ENCODE measurements around the gene MRGPRG. TPM values are rescaled to one million over a fixed set of nuclear protein-coding genes. Genes with fewer than 3 reads are reported as not detected.

The MRGPRG gene
- total RNA-seq, 1 experiment from 2014 or later, result not detected

DNA sequence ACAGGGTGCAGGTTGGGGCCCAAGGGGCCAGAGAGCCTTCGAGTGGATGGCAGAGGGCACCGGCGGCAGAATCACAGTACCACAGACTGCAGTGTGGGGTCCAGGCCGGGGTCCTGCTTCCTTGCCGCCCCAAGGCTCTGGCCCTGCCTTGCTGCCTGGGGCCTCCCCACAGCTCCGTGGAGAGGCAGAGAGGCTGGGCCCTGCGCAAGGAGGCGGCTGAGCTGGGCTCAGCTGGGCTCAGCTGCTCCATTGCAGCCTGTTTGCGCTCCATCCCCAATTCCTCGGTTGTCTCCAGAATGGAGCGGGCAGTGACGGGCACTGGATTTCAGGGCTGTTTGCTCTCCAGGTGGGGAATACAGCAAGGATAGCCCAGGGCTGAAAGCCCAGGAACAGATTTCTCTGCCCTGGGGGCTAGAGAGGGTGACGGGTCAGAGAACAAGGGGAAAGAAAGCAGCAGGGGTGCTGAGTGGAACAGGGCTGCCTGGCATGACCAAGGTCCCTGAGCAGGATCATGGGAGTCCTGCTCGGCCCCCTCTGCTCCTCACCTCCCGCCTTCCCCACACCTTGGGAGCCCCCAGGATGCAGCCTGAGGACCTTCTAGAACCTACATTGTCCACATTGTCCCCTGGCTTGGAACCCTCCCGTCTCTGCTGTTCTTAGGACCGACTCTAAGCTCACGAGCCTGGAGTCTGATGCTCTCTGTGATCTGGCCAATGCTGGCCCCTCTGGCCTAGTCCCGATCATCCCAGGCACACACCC, 18.9 kb downstream of the MRGPRG start:
- Histone ChIP-seq H3K4me2 (ENCODE audit: low read length) (no peak overlapping the region), H3K9me2 (ENCODE audit: insufficient read depth) (no peaks in the 10 kb centered on the region), H2AFZ (ENCODE audit: low read depth, low read length, poor library complexity, severe bottlenecking) (no peak overlapping the region), H3K36me3 (ENCODE audit: control insufficient read depth in 1 of 2, insufficient read depth in 2 of 2, low read length in 2 of 2) (no peaks in the 10 kb centered on the region), H3K27ac (ENCODE audit: low read depth, low read length) (no peak overlapping the region), H3K9me3 (ENCODE audit: control insufficient read depth in 1 of 2, insufficient read depth in 1 of 2, low read depth in 1 of 2, low read length in 2 of 2) (no peaks in the 10 kb centered on the region), H3K4me3 (replicated peaks in 1 of 2; ENCODE audit: low read depth in 1 of 2, low read length in 2 of 2) (no peak overlapping the region), H3K27me3 (ENCODE audit: insufficient read depth, low read length) (peaks cover 22% of the 10 kb centered on the region; the same call in 1 of the 2 replicates), H3K4me1 (ENCODE audit: control insufficient read depth in 1 of 2, insufficient read depth in 2 of 2, low read length in 2 of 2) (no peaks in the 10 kb centered on the region), H3K79me2 (ENCODE audit: insufficient read depth, low read length) (no peaks in the 10 kb centered on the region), H3K9ac (ENCODE audit: low read length) (no peak overlapping the region), H4K20me1 (ENCODE audit: insufficient read depth) (no peaks in the 10 kb centered on the region)
- TF ChIP-seq CTCF (IDR thresholded peaks at IDR 0.05 in 2 of 3, conservative IDR thresholded peaks at IDR 0.05 in 1 of 3; ENCODE audit: borderline replicate concordance in 1 of 3, insufficient read depth in 1 of 3, low read depth in 2 of 3, low read length in 2 of 3) (no peak), ZFX (IDR thresholded peaks at IDR 0.05) (no peak)
- no TSS peak for BruUV-seq (replicated peaks)
- ATAC-seq (no peak), DNase-seq (ENCODE audit: low read depth, low spot score) (no peak)
- CTCF ChIA-PET, result no interaction called here
- intact Hi-C loops (cut with micrococcal nuclease), result no loop called here
- POLR2A ChIA-PET, result no interaction called here
- RAD21 ChIA-PET (ENCODE audit: low non-redundant PET in 1 of 2, low total read pairs in 2 of 2, uncharacterized antibody in 2 of 2, unreplicated experiment in 2 of 2), result no interaction called here

DNA sequence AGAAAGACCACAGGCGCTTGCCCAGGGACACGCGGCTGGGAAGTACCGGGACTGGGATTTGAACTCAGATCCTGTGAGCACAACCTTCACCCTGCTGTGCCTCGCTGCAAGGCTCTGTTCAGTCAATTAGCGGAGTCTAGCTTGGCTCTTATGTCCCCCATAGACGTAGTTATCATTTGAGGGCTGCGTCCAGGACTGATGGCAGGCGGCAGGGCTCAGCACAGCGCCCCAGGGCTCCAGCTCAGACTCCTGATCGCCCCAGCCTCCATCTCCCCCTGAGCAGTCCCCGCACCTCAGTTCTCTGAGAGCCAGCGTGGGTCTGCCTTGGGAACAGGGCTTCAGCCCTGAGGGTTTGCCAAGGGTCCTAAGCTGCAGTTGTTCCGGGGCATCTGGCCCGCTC, 19.8 kb downstream of the MRGPRG start:
- CTCF ChIA-PET, result no interaction called here
- POLR2A ChIA-PET, result no interaction called here
- TF ChIP-seq, protein P1, sequence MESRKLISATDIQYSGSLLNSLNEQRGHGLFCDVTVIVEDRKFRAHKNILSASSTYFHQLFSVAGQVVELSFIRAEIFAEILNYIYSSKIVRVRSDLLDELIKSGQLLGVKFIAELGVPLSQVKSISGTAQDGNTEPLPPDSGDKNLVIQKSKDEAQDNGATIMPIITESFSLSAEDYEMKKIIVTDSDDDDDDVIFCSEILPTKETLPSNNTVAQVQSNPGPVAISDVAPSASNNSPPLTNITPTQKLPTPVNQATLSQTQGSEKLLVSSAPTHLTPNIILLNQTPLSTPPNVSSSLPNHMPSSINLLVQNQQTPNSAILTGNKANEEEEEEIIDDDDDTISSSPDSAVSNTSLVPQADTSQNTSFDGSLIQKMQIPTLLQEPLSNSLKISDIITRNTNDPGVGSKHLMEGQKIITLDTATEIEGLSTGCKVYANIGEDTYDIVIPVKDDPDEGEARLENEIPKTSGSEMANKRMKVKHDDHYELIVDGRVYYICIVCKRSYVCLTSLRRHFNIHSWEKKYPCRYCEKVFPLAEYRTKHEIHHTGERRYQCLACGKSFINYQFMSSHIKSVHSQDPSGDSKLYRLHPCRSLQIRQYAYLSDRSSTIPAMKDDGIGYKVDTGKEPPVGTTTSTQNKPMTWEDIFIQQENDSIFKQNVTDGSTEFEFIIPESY (IDR thresholded peaks at IDR 0.05; ENCODE audit: extremely low read depth, insufficient replicate concordance, low read length), result no peak
- no peak for TF ChIP-seq POLR2AphosphoS5 (IDR thresholded peaks at IDR 0.05; ENCODE audit: low read depth, low read length)
- no peak for TF ChIP-seq FOSL1 (IDR thresholded peaks at IDR 0.05; ENCODE audit: low read depth)
- TF ChIP-seq YY1 (IDR thresholded peaks at IDR 0.05; ENCODE audit: extremely low read depth, insufficient replicate concordance, low read depth, low read length), result no peak
- TF ChIP-seq ZNF274 (IDR thresholded peaks at IDR 0.05; ENCODE audit: low read depth, low read length), result no peak
- TF ChIP-seq, protein P2, sequence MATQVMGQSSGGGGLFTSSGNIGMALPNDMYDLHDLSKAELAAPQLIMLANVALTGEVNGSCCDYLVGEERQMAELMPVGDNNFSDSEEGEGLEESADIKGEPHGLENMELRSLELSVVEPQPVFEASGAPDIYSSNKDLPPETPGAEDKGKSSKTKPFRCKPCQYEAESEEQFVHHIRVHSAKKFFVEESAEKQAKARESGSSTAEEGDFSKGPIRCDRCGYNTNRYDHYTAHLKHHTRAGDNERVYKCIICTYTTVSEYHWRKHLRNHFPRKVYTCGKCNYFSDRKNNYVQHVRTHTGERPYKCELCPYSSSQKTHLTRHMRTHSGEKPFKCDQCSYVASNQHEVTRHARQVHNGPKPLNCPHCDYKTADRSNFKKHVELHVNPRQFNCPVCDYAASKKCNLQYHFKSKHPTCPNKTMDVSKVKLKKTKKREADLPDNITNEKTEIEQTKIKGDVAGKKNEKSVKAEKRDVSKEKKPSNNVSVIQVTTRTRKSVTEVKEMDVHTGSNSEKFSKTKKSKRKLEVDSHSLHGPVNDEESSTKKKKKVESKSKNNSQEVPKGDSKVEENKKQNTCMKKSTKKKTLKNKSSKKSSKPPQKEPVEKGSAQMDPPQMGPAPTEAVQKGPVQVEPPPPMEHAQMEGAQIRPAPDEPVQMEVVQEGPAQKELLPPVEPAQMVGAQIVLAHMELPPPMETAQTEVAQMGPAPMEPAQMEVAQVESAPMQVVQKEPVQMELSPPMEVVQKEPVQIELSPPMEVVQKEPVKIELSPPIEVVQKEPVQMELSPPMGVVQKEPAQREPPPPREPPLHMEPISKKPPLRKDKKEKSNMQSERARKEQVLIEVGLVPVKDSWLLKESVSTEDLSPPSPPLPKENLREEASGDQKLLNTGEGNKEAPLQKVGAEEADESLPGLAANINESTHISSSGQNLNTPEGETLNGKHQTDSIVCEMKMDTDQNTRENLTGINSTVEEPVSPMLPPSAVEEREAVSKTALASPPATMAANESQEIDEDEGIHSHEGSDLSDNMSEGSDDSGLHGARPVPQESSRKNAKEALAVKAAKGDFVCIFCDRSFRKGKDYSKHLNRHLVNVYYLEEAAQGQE (IDR thresholded peaks at IDR 0.05; ENCODE audit: low read depth), result no peak
- TF ChIP-seq RAD21 (IDR thresholded peaks at IDR 0.05; ENCODE audit: low read depth), result no peak
- TF ChIP-seq SRF (IDR thresholded peaks at IDR 0.05; ENCODE audit: low read depth), result no peak

More for the DNA sequence above, 19.8 kb downstream of the MRGPRG start:
- Histone ChIP-seq H3K27ac (ENCODE audit: low read depth, low read length) (no peak overlapping the region), H3K4me1 (ENCODE audit: control insufficient read depth in 1 of 2, insufficient read depth in 2 of 2, low read length in 2 of 2) (no peaks in the 10 kb centered on the region), H3K9ac (ENCODE audit: low read length) (no peak overlapping the region), H3K4me3 (replicated peaks in 1 of 2; ENCODE audit: low read depth in 1 of 2, low read length in 2 of 2) (no peak overlapping the region), H3K4me2 (ENCODE audit: low read length) (no peak overlapping the region), H2AFZ (ENCODE audit: low read depth, low read length, poor library complexity, severe bottlenecking) (no peak overlapping the region), H3K36me3 (ENCODE audit: control insufficient read depth in 1 of 2, insufficient read depth in 2 of 2, low read length in 2 of 2) (no peaks in the 10 kb centered on the region), H3K9me2 (ENCODE audit: insufficient read depth) (no peaks in the 10 kb centered on the region), H3K9me3 (ENCODE audit: control insufficient read depth in 1 of 2, insufficient read depth in 1 of 2, low read depth in 1 of 2, low read length in 2 of 2) (no peaks in the 10 kb centered on the region), H3K79me2 (ENCODE audit: insufficient read depth, low read length) (no peaks in the 10 kb centered on the region), H4K20me1 (ENCODE audit: insufficient read depth) (no peaks in the 10 kb centered on the region), H3K27me3 (ENCODE audit: insufficient read depth, low read length) (peaks cover 22% of the 10 kb centered on the region; the same call in 1 of the 2 replicates)
- no peak for ATAC-seq
- intact Hi-C loops (cut with micrococcal nuclease), result no loop called here
- RAD21 ChIA-PET (ENCODE audit: low non-redundant PET in 1 of 2, low total read pairs in 2 of 2, uncharacterized antibody in 2 of 2, unreplicated experiment in 2 of 2), result interaction anchor here in 1 of 2 experiments (0.6 kb wide), 1 partner anchor 269 kb away, joined by 4 read pairs; no protein-coding TSS in a partner anchor
- no peak for DNase-seq (ENCODE audit: low read depth, low spot score)
- no TSS peak for BruUV-seq (replicated peaks)

Data from HCT116 (cell line).